Upper lobe of left lung (tissue), 6 donors: Measurements from ENCODE around the gene CRYBG2. TPM values are rescaled to one million over a fixed set of nuclear protein-coding genes. Genes with fewer than 3 reads are reported as not detected.
A peak's percentile ranks its signal among the peaks of the same experiment; 100 is the strongest.

Experiments used
- ATAC-seq, 2 donors: fragments of 200-7000 bp; cut with Tn5 transposase; one replicate each; pipeline ENCODE4 v1.9.1; 2022; ENCODE audit warnings: mild to moderate bottlenecking in 2 of 2, moderate library complexity in 2 of 2; ENCODE audit not compliant: low FRiP score in 2 of 2
- DNase-seq, 2 donors: peaks; one replicate each; pipeline ENCODE4 v3.0.0-alpha.2; 2019 to 2020
- H3K27ac ChIP-seq, 4 donors: fragments of 200-600 bp; sonication (generic); one replicate each; pipeline ENCODE4 v1.5.1; 2016 to 2019
- H3K27me3 ChIP-seq, 4 donors: fragments of 200-600 bp; sonication (generic); one replicate each; pipeline ENCODE4 v1.5.1; 2017 to 2019
- H3K36me3 ChIP-seq, 4 donors: fragments of 200-600 bp; sonication (generic); one replicate each; pipeline ENCODE4 v1.5.1; 2016 to 2019
- H3K4me1 ChIP-seq, 4 donors: fragments of 200-600 bp; sonication (generic); one replicate each; pipeline ENCODE4 v1.5.1; 2018 to 2019
- H3K4me3 ChIP-seq, 4 donors: fragments of 200-600 bp; sonication (generic); one replicate each; pipeline ENCODE4 v1.5.1; 2017 to 2019; ENCODE audit warnings: mild to moderate bottlenecking in 2 of 4, moderate library complexity in 1 of 4
- H3K9me3 ChIP-seq, 4 donors: fragments of 200-600 bp; sonication (generic); one replicate each; pipeline ENCODE4 v1.5.1; 2018 to 2019
- EP300 ChIP-seq, 4 donors: sonication (generic); formaldehyde crosslinking; IDR thresholded peaks; one replicate each; pipeline ENCODE4 v1.5.1; 2017; ENCODE audit warnings: antibody characterized with exemption in 4 of 4, control low read depth in 2 of 4
- POLR2A ChIP-seq, 4 donors: fragments of 450-650 bp; IDR thresholded peaks; one replicate each; pipeline ENCODE4 v1.5.1; 2016 to 2017; ENCODE audit warnings: antibody characterized with exemption in 4 of 4, mild to moderate bottlenecking in 2 of 4
- POLR2AphosphoS5 ChIP-seq, 2 donors: sonication (generic); formaldehyde crosslinking; IDR thresholded peaks; one replicate each; pipeline ENCODE4 v1.5.1; 2017; ENCODE audit warnings: antibody characterized with exemption in 2 of 2
- WGBS, 2 donors: methylation state at CpG; one replicate each; pipeline ENCODE4 v1.1.5; 2017 to 2018; 5-methylcytosine and 5-hydroxymethylcytosine counted together
- total RNA-seq, 6 donors: library from RNA; depleted of rRNA in 4 of 6; stranded (reverse); fragments of >200 nt in 4 of 6; gene quantifications; one replicate each; pipeline versions ENCODE4 v1.1.0 to v1.2.1, GENCODE V29; 2016 to 2021
- TF ChIP-seq, protein P1 (sequence below), 6 experiments: fragments of 450-650 bp in 4 of 6; fragments of 200-600 bp in 2 of 6; sonication (generic) in 2 of 6; IDR thresholded peaks; one replicate each; pipeline ENCODE4 v1.5.1; 2016 to 2019; ENCODE audit warnings: antibody characterized with exemption in 6 of 6
- donor health status: DM: no; HTN: no; CAD: no; lungs with moderate emphysema.
- donor health status: DM: no; HTN: yes; CAD: no; lungs with severe emphysema.

The CRYBG2 gene
- total RNA-seq, 6 donors from 2014 or later = 0.59 to 25.2 (median 11.1) TPM

- TF ChIP-seq EP300 (IDR thresholded peaks at IDR 0.05) = no peak
- TF ChIP-seq POLR2A (IDR thresholded peaks at IDR 0.05) = no peak
- TF ChIP-seq POLR2AphosphoS5 (IDR thresholded peaks at IDR 0.05) = no peak
- TF ChIP-seq, protein P1, sequence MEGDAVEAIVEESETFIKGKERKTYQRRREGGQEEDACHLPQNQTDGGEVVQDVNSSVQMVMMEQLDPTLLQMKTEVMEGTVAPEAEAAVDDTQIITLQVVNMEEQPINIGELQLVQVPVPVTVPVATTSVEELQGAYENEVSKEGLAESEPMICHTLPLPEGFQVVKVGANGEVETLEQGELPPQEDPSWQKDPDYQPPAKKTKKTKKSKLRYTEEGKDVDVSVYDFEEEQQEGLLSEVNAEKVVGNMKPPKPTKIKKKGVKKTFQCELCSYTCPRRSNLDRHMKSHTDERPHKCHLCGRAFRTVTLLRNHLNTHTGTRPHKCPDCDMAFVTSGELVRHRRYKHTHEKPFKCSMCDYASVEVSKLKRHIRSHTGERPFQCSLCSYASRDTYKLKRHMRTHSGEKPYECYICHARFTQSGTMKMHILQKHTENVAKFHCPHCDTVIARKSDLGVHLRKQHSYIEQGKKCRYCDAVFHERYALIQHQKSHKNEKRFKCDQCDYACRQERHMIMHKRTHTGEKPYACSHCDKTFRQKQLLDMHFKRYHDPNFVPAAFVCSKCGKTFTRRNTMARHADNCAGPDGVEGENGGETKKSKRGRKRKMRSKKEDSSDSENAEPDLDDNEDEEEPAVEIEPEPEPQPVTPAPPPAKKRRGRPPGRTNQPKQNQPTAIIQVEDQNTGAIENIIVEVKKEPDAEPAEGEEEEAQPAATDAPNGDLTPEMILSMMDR (IDR thresholded peaks at IDR 0.05) = no peak
- Histone ChIP-seq H3K4me3 (no peak overlapping the region), H3K27me3 (no peaks in the 10 kb centered on the region), H3K27ac (no peak overlapping the region), H3K9me3 (no peaks in the 10 kb centered on the region), H3K4me1 (peaks cover 0 to 7% (median 0%) of the 10 kb centered on the region in 4 donors), H3K36me3 (no peaks in the 10 kb centered on the region)
- DNase-seq (no peak), ATAC-seq (peak in 1 of 2 donors; percentile 7)
- 60 to 98% methylated on average over 1 to 6 of the region's 6 CpGs for WGBS, 2 donors
Measured at GRCh38 chr1:26367441-26367840, 13.5 kb upstream of the CRYBG2 start.

DNA sequence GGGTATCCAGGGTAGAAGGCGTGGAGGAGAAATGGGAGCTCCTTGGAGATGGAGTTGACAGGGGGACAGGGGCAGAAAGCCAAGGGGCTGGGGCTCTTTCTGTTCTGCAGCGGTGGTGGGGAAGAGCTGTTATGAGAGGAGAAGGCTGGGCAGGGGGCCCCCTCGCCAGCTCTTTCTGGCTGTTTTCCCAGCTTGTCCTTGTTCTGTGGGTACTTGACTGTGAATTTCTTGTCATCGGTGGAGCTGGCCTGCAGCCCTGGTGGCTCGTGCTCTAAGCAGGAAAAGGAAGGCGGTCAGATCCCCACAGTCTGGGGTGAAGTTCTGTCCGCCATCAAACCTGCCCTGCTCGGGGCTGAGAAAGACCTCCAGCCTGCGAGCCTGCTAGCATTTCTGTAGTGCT, 11.0 kb upstream of the CRYBG2 start:
- no peak overlapping the region for H3K4me3 ChIP-seq
- no peaks in the 10 kb centered on the region for H3K36me3 ChIP-seq
- no peak for ATAC-seq
- WGBS, 2 donors = 28 to 43% methylated on average over 9 of the region's 9 CpGs
- TF ChIP-seq EP300 (IDR thresholded peaks at IDR 0.05) = no peak
- TF ChIP-seq, protein P1 (IDR thresholded peaks at IDR 0.05) = no peak
- no peak for TF ChIP-seq POLR2A (IDR thresholded peaks at IDR 0.05)
- no peak for TF ChIP-seq POLR2AphosphoS5 (IDR thresholded peaks at IDR 0.05)
- no peaks in the 10 kb centered on the region for H3K9me3 ChIP-seq
- no peak overlapping the region for H3K27ac ChIP-seq
- no peak for DNase-seq
- H3K4me1 ChIP-seq = peaks cover 8 to 16% (median 11%) of the 10 kb centered on the region in 4 donors
- H3K27me3 ChIP-seq = peaks cover 0 to 19% (median 11%) of the 10 kb centered on the region in 4 donors

GRCh38 chr1:26363549-26364448, 9.9 kb upstream of the CRYBG2 start:
- Histone ChIP-seq H3K36me3 (no peaks in the 10 kb centered on the region), H3K27me3 (peaks cover 0 to 22% (median 12%) of the 10 kb centered on the region in 4 donors), H3K9me3 (no peaks in the 10 kb centered on the region), H3K27ac (no peak overlapping the region), H3K4me1 (peaks cover 10 to 18% (median 11%) of the 10 kb centered on the region in 4 donors), H3K4me3 (no peak overlapping the region)
- ATAC-seq (peak; percentile 62 to 88), DNase-seq (peak; percentile 81 to 97)
- TF ChIP-seq POLR2A (IDR thresholded peaks at IDR 0.05) (no peak), POLR2AphosphoS5 (IDR thresholded peaks at IDR 0.05) (no peak)
- TF ChIP-seq, protein P1 (IDR thresholded peaks at IDR 0.05) = peak; percentile 81 to 91 (median 88)
- 31 to 35% methylated on average over 24 to 26 of the region's 26 CpGs for WGBS, 2 donors

DNA sequence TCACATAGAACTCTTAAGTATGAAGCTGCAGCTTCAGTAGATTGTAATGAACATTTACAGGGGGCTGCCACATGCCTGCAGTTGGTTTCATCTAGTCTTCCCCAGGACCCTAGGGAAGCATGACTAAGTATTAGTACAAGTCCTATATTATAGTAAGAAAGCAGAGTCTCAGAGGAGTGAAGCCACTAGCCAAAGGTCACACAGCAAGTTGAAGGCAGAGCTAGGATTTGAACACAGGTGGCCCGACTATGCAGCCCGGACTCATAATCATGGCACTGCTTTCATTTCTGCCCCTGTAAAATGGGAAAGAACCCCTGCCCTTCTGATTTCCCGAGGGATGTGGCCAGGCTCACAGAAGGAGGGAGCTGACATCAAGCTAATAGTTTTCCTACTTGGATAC, 8.4 kb upstream of the CRYBG2 start:
- WGBS, 2 donors = 92 to 100% methylated on average over 3 of the region's 3 CpGs
- TF ChIP-seq POLR2AphosphoS5 (IDR thresholded peaks at IDR 0.05) = no peak
- TF ChIP-seq, protein P1 (IDR thresholded peaks at IDR 0.05) = no peak
- TF ChIP-seq EP300 (IDR thresholded peaks at IDR 0.05) = no peak
- TF ChIP-seq POLR2A (IDR thresholded peaks at IDR 0.05) = no peak
- Histone ChIP-seq H3K4me3 (no peak overlapping the region), H3K9me3 (no peaks in the 10 kb centered on the region), H3K27me3 (peaks cover 0 to 22% (median 12%) of the 10 kb centered on the region in 4 donors), H3K27ac (no peak overlapping the region), H3K36me3 (no peaks in the 10 kb centered on the region), H3K4me1 (peaks cover 10 to 18% (median 11%) of the 10 kb centered on the region in 4 donors)
- DNase-seq (no peak), ATAC-seq (no peak)
